ENCODE results near the gene GRIPAP1. TPM values are rescaled to one million over a fixed set of nuclear protein-coding genes. Genes with fewer than 3 reads are reported as not detected.
A peak's percentile ranks its signal among the peaks of the same experiment; 100 is the strongest.
"Not testable (repeated sequence)": the region's sequence is repeated elsewhere in the genome, so short reads cannot be mapped to it uniquely, and the experiment has no call there.

Gene GRIPAP1
- total RNA-seq, 1 donor from 2014 or later, result 53.5 TPM

DNA sequence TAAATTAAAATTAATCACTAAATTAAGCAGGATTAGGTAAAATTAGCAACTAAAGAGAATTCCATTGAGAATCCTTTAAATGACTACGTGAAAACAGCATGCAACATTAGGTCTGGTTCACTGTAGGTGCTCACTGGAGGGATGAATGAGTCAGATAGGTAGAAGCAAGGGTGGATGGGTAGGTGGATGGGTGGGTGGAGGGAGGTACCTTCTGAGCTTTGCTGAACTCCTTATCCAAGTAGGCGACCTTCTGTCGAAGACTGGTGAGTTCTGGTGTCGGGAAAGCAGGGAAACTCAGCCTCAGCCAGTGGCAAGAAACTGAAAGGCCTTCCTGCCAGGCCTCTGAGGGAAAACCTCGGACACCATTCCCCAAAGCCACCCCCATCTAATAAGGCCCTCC lies 3.0 kb downstream of the GRIPAP1 start:
- no peak for DNase-seq (ENCODE audit: low spot score)
- intact Hi-C loops (cut with DNase I), result no loop called here
- no peak for ATAC-seq

DNA sequence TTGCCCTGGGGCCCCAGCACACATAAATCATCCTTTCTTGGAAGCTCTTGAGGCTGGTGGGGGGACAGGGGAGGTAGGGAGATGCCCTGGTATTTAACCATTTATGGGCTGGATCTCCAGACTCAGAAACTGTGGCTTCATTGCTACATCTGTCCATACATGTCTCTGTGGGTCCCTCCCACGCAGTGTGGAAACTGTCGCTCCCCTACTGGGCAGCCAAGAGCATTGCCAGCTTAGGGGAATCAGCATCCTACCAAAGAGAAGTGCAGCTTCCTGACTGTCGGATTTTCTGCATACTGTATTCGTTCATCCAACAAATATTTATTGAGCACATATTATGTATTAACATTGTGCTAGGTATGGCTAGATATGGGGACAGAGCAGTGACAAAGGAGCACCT lies 3.7 kb downstream of the GRIPAP1 start:
- intact Hi-C loops (cut with DNase I), result no loop called here
- DNase-seq (ENCODE audit: low spot score) (no peak), ATAC-seq (no peak)

DNA sequence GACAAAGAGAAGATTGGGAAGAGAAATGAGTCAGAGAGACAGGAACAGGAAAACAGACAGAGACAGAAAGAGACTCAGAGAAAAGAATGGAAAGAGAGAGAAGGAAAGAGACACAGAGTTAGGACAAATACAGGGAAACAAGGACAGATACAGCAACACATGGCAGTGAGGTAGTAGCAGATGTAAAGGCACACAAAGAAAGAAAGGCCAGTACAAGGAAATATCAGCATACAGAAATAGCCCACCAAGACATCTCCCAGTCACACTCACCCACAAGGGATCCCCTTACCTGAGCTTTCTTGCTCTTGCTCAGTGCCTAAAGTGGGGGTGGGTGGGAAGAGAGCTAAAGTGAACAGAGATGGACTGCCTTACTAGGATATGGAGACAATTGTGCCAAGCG lies 4.2 kb downstream of the GRIPAP1 start:
- ATAC-seq (no peak), DNase-seq (ENCODE audit: low spot score) (no peak)
- intact Hi-C loops (cut with DNase I), result no loop called here

DNA sequence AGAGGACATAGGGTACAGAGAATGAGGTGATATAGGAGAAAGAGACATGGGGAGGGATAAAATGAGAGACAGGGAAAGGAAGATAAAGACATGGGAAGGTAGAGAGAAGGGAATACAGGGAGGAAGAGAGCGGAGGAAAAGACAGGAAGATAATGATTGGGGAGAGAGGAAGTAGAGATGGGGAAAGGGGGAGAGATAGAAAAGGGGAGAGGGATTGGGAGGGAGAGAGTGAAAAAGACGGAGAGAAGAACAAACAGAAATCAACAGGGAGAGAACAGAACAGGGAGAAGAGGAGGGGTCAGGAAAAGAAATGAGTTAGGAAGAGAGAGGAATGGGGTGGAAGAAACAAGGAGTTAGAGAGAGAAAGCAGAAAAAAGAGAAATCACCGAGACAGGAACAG lies 4.6 kb downstream of the GRIPAP1 start:
- intact Hi-C loops (cut with DNase I), result no loop called here

DNA sequence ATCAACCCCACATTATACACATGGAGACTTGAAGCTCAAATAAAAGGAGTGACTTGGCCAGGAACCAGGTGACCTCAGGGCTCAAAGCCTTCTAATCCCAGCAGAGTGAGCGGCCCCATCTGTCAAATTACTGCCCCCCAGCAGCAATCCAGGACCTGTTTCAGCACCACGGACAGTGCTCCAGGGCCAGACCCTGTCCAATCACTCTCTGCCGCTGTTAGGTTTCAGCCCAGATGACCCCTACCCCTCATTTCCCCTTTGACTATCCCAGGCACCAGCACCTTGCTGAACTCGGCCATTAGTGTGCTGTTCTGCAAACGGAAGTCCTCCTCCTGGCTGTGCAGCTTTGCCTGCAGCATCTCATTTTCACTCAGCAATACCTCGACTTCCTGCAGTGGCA lies 5.1 kb downstream of the GRIPAP1 start:
- intact Hi-C loops (cut with DNase I), result no loop called here
- ATAC-seq (no peak), DNase-seq (ENCODE audit: low spot score) (no peak)

More for the DNA sequence above, 4.6 kb downstream of the GRIPAP1 start:
- ATAC-seq, result no peak
- DNase-seq (ENCODE audit: low spot score), result no peak

DNA sequence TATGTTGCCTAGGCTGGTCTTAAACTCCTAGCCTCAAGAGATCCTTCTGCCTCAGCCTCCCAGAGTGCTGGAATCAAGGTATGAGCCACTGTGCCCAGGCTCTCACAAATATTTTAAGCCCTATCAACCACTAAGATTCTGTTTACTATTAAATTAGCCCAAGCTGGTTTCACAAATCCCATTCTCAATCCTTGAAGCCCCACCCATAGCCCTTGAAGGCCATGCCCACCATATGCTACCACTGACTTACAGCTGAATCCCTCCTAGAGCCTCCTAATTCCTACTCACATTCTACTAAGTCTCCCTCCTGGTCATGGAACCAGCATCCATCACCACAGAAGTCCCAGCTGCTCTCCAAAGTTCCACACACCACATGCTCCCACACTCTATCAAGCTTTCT lies 9.7 kb downstream of the GRIPAP1 start:
- intact Hi-C loops (cut with DNase I), result no loop called here
- ATAC-seq (no peak), DNase-seq (ENCODE audit: low spot score) (no peak)

DNA sequence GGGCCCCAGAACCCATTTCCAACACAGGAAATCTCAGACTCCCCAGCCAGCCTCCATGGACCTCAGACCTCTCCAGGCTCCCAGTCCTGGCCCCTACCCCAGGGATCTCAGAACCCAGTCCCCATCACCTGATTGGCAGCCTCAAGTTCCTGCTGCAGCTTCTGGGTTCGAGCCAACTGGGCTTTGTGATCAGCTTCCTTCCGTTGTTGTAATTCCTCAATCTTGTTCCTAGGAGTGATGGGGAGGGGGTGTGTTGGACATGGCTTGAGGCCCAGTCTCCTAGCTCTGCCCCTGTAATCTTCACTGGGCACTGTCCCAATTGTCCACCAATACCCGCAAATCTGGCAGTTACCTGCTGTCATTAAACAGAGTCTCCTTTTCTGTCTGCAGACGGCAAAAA lies 12.6 kb downstream of the GRIPAP1 start:
- DNase-seq (ENCODE audit: low spot score) (no peak), ATAC-seq (no peak)
- intact Hi-C loops (cut with DNase I), result no loop called here

DNA sequence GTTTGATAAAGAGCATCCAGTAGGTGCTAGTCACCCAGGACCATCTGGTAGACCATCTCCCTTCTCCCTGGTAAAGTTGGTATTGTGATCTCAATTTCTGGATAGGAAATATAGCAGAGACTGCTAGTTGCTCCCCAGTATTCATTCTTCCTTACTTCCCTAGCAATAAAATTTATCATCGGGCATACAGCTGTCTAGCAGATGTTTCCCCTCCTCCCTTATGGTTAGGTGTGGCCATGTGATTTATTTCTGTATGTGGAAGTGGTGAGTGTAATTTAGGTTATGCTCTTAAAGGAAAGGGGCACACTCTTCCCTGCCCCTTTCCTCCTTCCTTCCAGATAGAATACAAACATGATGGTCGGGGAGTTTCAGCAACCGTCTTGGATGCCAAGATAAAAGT lies 18.2 kb downstream of the GRIPAP1 start:
- no peak for DNase-seq (ENCODE audit: low spot score)
- intact Hi-C loops (cut with DNase I), result no loop called here
- no peak for ATAC-seq

DNA sequence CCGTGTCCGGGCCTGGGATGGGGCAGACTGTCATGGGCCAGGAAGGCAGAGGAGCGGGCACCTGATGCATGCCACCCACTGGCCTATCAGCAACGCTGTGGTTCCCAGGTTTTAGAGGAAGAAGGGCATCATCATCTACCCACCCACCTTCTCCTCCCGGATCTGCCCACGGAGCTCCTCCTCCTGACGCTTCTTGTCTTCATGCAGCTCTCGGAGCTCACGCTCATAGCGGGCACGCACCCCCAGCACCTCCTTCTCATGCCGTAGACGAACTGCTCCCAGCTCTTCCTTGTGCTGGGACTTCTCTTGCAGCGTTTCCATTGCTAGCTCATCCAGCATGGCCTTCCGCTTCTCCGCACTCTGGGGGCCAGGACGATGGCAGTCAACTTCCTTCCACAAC lies 19.0 kb downstream of the GRIPAP1 start:
- intact Hi-C loops (cut with DNase I), result no loop called here
- no peak for DNase-seq (ENCODE audit: low spot score)
- ATAC-seq, result no peak

DNA sequence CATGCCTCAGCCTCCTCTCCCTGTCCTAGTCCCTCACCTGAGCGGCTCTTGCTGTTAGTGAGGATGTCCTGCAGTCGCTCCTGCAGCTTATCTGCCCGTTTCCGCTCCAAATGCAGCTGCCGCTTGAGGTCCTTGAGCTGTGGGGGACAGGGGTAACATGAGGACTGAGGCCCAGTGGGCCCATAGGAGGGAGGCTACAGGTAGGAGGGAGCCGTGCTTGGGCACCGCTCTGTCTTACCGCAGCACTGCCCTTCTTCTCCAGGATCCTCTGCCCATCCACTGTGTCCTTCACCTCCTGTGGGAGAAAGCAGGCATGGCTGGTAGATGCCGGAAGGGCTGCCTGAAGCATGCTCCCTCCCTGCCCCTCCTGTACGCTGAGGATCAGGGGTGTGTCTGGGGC lies 20.9 kb downstream of the GRIPAP1 start:
- ATAC-seq (no peak), DNase-seq (ENCODE audit: low spot score) (no peak)
- intact Hi-C loops (cut with DNase I), result no loop called here

DNA sequence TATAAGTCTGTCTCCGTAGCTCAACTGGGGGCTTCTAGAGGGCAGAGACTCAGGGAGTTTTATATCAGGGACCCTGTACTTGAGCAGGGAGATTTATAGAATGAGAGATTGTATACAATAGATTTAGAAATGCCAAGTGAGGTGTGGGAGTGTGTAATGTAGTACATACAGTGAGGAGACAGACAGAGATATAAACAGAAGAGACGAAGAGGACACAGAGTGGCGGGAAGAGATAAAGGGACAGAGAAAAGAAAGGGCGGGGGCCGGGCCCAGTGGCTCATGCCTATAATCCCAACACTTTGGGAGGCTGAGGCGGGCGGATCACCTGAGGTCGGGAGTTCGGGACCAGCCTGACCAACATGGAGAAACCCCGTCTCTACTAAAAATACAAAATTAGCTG lies 21.7 kb downstream of the GRIPAP1 start:
- intact Hi-C loops (cut with DNase I); ATAC-seq; DNase-seq (ENCODE audit: low spot score): not testable (repeated sequence)

DNA sequence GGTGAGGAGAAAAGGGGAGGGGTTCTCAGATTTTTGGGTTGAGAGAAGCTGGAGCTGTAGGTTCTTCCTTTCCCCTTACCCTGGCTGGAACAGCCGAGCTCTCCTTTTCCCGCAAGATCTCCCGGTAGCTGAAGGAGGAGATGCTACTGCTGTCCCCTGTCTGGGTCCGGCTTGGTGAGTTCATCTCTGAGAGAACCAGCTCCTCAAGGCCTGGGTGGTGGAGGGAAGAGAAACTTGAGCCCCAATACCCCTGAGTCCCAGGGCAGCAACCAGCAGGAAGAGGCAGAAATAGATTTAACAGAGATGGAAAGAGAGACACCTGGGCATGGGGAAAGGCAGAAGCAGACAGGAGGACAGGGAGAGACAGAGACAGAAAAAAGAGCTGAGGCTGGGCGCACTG lies 23.8 kb downstream of the GRIPAP1 start:
- DNase-seq (ENCODE audit: low spot score), result no peak
- intact Hi-C loops (cut with DNase I), result no loop called here
- no peak for ATAC-seq

DNA sequence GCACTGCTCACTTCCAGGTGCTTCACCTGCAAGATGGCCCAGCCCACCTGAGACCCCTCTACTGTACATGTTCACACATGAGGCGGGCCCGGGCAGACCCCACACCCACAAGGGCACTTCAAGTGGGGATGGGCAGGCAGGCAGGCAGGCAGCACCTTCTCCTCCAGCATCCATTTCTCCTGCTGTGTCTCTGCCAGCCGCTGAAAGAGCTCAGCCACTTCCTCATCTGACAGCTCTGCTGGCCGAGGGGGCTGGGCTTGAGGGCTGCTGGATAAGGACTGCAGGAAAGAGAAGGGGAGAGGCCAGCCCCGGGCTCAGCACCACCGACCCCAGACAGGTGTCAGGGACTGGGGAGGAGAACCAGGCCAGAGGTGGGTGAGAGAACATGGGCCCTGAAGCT lies 26.0 kb downstream of the GRIPAP1 start:
- DNase-seq (ENCODE audit: low spot score), result no peak
- no peak for ATAC-seq
- intact Hi-C loops (cut with DNase I), result no loop called here

DNA sequence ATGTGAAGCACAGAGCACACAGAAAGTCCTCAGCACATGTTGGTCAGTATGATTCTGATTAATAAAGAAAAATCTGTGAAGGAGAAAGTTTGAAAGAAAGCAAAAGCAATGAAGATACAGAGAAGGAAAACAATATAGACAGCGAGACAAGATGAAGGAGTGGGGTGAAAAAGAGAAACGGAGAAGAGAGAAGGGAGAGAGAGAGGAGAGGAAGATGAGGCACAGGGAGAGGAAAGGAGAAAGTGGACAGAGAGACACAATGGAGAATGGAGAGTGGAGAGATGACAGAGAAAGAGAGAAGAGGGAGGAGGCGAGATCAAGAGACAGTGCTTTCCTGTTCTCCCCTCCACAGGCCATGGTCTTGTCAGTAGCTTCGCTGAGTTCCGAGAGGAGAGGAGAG lies 26.5 kb downstream of the GRIPAP1 start:
- intact Hi-C loops (cut with DNase I), result no loop called here
- ATAC-seq (no peak), DNase-seq (ENCODE audit: low spot score) (no peak)

DNA sequence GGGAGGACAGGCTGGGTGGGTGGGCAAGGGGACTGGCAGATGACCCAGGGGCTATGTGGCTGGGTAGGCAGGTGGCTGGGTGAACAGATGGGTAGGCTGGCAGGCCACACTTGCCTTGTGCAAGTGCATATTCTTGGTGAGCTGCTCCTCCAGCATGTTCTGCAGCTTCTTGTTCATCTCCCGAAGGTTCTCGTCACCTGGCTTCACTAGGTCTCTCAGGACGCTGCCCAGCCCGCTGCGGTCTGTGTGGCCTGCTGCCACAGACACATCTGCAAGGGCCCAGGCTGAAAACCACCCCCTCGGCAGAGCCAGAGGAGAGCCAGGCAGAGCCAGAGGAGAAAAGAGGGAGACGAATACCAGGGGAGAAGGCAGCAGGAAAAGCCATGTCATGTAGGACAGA lies 27.0 kb downstream of the GRIPAP1 start:
- intact Hi-C loops (cut with DNase I), result no loop called here
- DNase-seq (ENCODE audit: low spot score) (peak; percentile 21), ATAC-seq (no peak)

DNA sequence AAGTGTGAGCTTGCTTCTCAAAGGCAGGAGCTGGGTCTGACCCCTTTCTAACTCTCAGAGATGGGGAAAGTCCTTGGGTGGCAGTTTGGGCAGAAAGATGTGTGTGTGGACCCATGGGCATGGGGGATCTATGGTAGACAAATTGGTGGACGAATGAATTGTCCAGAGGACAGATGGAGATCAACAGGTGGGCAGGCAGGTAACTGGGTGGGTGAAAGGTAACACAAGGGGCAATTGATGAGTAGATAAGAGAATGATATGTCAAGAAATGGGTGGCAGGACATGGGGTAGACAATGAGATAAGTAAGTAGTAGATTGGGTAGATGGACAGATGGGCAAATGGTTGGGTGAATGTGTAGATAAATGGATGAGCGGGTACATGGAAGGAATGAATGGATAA lies 27.5 kb downstream of the GRIPAP1 start:
- DNase-seq (ENCODE audit: low spot score) (no peak), ATAC-seq (no peak)
- intact Hi-C loops (cut with DNase I), result no loop called here

DNA sequence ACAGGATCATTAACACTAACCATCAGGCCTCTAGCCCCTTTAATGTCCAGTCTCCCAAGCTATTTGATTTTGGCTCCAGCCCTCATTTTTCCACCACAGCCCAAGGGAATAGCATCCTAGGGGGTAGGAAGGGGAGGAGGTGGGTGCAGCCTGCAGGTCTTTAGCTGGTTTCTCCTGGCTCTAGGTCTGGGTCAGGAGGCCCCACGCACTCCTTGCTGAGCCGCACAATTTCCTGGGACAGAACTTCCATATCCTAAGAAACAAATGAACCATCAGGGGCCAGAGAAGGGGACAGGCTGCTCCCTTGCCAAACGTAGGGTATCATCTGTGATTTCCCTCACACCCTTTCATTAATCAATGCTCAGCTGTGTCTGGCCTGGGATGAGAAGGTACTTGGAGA lies 28.0 kb downstream of the GRIPAP1 start:
- DNase-seq (ENCODE audit: low spot score), result peak; percentile 19
- intact Hi-C loops (cut with DNase I), result no loop called here
- ATAC-seq, result no peak

DNA sequence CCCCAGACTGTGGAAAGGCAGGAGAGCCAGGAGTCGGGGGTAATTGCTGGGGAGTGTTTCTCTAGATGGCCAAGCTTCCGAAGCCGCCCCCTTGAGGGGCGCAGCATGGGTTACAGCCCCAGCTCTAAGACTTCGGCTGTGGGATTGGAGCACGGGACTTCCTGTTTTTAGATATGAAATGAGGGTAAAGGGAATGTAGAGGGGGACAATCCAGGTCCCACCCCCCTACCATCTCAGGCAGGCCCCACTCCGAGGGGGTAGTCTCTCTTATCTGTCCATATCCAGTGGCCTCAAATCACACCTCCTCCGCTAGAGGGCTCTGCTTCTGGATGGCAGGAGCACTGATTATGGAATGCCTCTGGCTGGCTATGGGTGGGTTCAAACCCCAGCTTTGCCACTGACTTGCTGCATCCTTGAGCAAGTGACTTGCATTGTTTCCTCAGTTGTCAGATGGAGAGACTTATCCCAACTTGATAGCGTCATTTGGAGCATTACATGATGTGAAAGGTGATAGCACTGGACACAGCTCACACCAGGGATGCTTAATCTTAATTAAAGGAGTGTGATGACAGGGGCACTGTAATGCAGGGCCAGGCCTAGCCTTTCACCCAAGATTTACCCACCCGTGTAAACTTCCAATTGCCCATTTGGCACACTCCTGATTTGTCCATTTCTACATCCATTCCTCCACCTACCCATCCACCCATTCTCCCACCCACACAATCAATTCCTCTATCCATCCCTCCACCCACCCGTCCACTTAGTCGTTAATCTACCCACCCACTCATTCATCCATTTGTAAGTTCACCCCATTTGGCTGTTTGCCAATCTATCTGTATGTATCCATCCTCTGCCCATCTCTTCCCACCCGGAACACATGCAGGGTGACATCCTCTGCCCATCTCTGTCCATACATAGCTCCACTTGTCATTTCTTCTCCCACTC lies 29.6 kb downstream of the GRIPAP1 start:
- DNase-seq (ENCODE audit: low spot score), result peak; percentile 64
- ATAC-seq, result peak; percentile 73
- intact Hi-C loops (cut with DNase I), result no loop called here

DNA sequence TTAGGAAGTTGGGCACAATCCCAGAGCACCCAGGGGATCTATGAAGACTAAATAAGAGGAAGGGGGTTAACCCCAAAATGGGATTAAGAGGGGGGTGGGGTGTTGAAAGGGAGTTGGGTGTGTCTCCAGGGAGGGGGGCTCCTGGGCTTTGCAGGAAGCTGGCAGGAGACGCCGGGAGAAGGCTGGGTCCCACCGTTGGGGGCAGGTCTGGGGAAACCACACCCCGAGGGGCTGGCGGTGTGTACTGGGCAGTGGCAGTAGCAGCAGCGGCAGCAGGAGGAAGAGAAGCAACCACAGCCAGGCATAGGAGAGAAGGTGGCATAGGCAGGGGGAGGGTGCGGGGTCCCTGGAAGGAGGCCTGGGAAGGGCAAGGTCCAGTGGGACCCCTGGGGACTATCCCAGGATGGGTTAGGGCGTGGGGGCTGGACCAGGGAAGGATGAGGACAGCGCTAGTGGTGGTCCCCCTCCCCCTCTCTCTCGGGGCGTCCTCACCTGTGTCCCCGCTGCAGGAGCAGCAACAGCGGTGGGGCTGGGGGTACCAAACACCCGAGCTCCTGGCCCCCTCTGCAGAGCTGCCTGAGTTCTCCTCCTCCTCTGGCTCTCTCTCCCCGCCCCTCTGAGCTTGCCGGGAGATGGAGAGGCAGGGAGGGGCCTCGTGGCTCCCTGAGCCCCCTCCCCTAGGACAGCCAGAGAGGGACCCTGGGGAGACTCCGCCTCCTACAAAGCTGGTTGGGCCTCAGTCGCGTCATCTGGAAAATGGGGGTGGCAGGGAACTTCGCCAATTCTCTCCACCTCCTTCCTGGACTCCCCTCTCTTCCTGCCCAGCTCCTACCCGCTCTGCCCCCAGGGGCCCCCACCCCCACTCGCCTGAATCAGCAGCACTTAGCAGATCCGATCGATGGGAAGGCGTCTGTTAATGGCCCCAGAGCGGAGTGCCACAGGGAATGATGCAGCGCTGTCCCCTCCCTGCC lies 30.5 kb downstream of the GRIPAP1 start, which contains the start of gene KCND1:
TSS of gene KCND1 (minus strand) at position 596 of the 971 bp plus-strand sequence. CDS start 1,573 bp downstream, outside the sequence.
- DNase-seq (ENCODE audit: low spot score), result peak; percentile 67
- intact Hi-C loops (cut with DNase I), result no loop called here
- ATAC-seq, result peak; percentile 70

DNA sequence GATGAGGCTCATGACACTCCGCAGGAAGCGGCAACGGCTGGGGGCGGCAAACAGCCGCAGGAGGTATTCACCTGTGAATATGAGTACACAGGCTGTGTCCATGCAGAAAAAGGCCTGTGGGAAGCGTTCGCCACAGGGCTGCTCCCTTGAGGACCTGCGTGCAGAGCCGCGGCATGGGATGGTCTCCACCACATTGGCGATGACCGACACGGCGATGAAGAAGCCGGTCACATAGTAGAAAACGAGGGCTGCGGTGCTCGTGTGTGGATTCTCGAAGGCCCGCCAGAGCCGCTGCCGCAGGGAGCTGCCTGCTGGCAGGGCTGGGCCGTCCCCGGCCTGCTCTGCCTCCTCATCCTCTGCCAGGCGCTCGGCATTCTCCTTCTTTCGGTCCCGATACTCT lies 32.6 kb downstream of the GRIPAP1 start:
- intact Hi-C loops (cut with DNase I), result no loop called here
- no peak for DNase-seq (ENCODE audit: low spot score)
- ATAC-seq, result no peak
